Progenitor cell of endocrine pancreas (in vitro differentiated cells): ENCODE results near the gene HIPK3. TPM values are rescaled to one million over a fixed set of nuclear protein-coding genes. Genes with fewer than 3 reads are reported as not detected.

ENCODE experiments used
- DNase-seq: peaks from one replicate; pipeline ENCODE4 v3.0.0; 2021; ENCODE audit warnings: low spot score; ENCODE audit not compliant: unreplicated experiment
- H3K27ac Mint-ChIP-seq: 2 replicates; pipeline ENCODE4 v1.8.0; 2021; ENCODE audit warnings: mild to moderate bottlenecking, moderate library complexity, mixed read lengths
- H3K27me3 Mint-ChIP-seq: 2 replicates; pipeline ENCODE4 v1.8.0; 2021; ENCODE audit warnings: mixed read lengths
- H3K36me3 Mint-ChIP-seq: 2 replicates; pipeline ENCODE4 v1.8.0; 2022; ENCODE audit warnings: mixed read lengths; ENCODE audit not compliant: insufficient read depth
- H3K4me1 Mint-ChIP-seq: 2 replicates; pipeline ENCODE4 v1.8.0; 2021; ENCODE audit warnings: low read depth, mixed read lengths
- H3K4me3 Mint-ChIP-seq: 2 replicates; pipeline ENCODE4 v1.8.0; 2021; ENCODE audit warnings: low read depth, mild to moderate bottlenecking, moderate library complexity, mixed read lengths
- H3K9me3 Mint-ChIP-seq: 2 replicates; pipeline ENCODE4 v1.8.0; 2021; ENCODE audit warnings: low read depth, mixed read lengths
- CTCF ChIP-seq: fragments of 200-600 bp; sonication (generic); IDR thresholded peaks from one replicate; pipeline ENCODE4 v1.5.0; 2021; ENCODE audit warnings: antibody characterized with exemption, mild to moderate bottlenecking; ENCODE audit not compliant: unreplicated experiment
- total RNA-seq: library from RNA; stranded (reverse); gene quantifications from 2 replicates; pipeline ENCODE4 v1.2.1, GENCODE V29; 2021

HIPK3 gene
- total RNA-seq, 1 donor from 2014 or later = 66.2 TPM

GRCh38 chr11:33383075-33383919 lies 126.1 kb downstream of the HIPK3 start:
- Mint-ChIP-seq H3K4me1 (peaks cover 2% of the 10 kb centered on the region), H3K27me3 (peaks cover 7% of the 10 kb centered on the region)

GRCh38 chr11:33383920-33384209 lies 126.7 kb downstream of the HIPK3 start:
- Mint-ChIP-seq H3K9me3 (peaks cover 10% of the 10 kb centered on the region), H3K36me3 (peaks cover 1% of the 10 kb centered on the region), H3K27ac (no peak overlapping the region), H3K4me1 (no peaks in the 10 kb centered on the region), H3K4me3 (no peak overlapping the region), H3K27me3 (peaks cover 1% of the 10 kb centered on the region)
- TF ChIP-seq CTCF = no peak
- DNase-seq = no peak

More at GRCh38 chr11:33383075-33383919, 126.1 kb downstream of the HIPK3 start:
- TF ChIP-seq CTCF = no peak
- no peak overlapping the region for H3K27ac Mint-ChIP-seq
- H3K4me3 Mint-ChIP-seq = no peak overlapping the region
- DNase-seq = no peak
- peaks cover 1% of the 10 kb centered on the region for H3K36me3 Mint-ChIP-seq
- H3K9me3 Mint-ChIP-seq = peaks cover 10% of the 10 kb centered on the region

GRCh38 chr11:33384220-33384619 lies 127.0 kb downstream of the HIPK3 start:
- Mint-ChIP-seq H3K4me1 (no peaks in the 10 kb centered on the region), H3K27me3 (no peaks in the 10 kb centered on the region), H3K36me3 (peaks cover 1% of the 10 kb centered on the region), H3K27ac (no peak overlapping the region), H3K9me3 (peaks cover 10% of the 10 kb centered on the region), H3K4me3 (no peak overlapping the region)
- no peak for TF ChIP-seq CTCF
- DNase-seq = no peak

GRCh38 chr11:33387581-33387980 lies 130.4 kb downstream of the HIPK3 start:
- peaks cover 10% of the 10 kb centered on the region for H3K9me3 Mint-ChIP-seq
- peaks cover 1% of the 10 kb centered on the region for H3K36me3 Mint-ChIP-seq
- no peak for TF ChIP-seq CTCF
- no peak overlapping the region for H3K27ac Mint-ChIP-seq
- DNase-seq = no peak
- peaks cover 2% of the 10 kb centered on the region for H3K27me3 Mint-ChIP-seq
- no peaks in the 10 kb centered on the region for H3K4me1 Mint-ChIP-seq
- no peak overlapping the region for H3K4me3 Mint-ChIP-seq

GRCh38 chr11:33387996-33388395 lies 130.8 kb downstream of the HIPK3 start:
- TF ChIP-seq CTCF = no peak
- H3K36me3 Mint-ChIP-seq = peaks cover 1% of the 10 kb centered on the region
- no peak overlapping the region for H3K27ac Mint-ChIP-seq
- H3K27me3 Mint-ChIP-seq = peaks cover 2% of the 10 kb centered on the region
- H3K4me3 Mint-ChIP-seq = no peak overlapping the region
- H3K4me1 Mint-ChIP-seq = no peaks in the 10 kb centered on the region
- no peak for DNase-seq
- H3K9me3 Mint-ChIP-seq = peaks cover 10% of the 10 kb centered on the region
